OCI-LY1 (cell line): ENCODE data around the gene SCTR.

Source experiments
- EZH2 ChIP-seq: fragments of 200-600 bp; sonication (generic), shearing (Covaris generic); IDR thresholded peaks from 2 replicates; pipeline ENCODE4 v1.8.0; 2017; ENCODE audit warnings: borderline replicate concordance, mixed run types, mild to moderate bottlenecking, antibody characterized with exemption, low read length, moderate library complexity, mixed read lengths
- TF ChIP-seq, protein P1 (sequence below): fragments of 200-600 bp; sonication (generic), shearing (Covaris generic); IDR thresholded peaks from 2 replicates; pipeline ENCODE4 v1.5.1; 2017; ENCODE audit warnings: mild to moderate bottlenecking, antibody characterized with exemption, low read length, moderate library complexity, mixed read lengths

- TF ChIP-seq EZH2: no peak
- TF ChIP-seq, protein P1, sequence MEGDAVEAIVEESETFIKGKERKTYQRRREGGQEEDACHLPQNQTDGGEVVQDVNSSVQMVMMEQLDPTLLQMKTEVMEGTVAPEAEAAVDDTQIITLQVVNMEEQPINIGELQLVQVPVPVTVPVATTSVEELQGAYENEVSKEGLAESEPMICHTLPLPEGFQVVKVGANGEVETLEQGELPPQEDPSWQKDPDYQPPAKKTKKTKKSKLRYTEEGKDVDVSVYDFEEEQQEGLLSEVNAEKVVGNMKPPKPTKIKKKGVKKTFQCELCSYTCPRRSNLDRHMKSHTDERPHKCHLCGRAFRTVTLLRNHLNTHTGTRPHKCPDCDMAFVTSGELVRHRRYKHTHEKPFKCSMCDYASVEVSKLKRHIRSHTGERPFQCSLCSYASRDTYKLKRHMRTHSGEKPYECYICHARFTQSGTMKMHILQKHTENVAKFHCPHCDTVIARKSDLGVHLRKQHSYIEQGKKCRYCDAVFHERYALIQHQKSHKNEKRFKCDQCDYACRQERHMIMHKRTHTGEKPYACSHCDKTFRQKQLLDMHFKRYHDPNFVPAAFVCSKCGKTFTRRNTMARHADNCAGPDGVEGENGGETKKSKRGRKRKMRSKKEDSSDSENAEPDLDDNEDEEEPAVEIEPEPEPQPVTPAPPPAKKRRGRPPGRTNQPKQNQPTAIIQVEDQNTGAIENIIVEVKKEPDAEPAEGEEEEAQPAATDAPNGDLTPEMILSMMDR: no peak
Observed at GRCh38 chr2:119439574-119440500, 84.4 kb downstream of the SCTR start.
